ENCODE data around the gene APOM.

Gene APOM

GRCh38 chr6:31660381-31661261, 4.9 kb downstream of the APOM start, which contains the start of gene C6orf47:
C6orf47 (minus strand) TSS chr6:31660778; CDS start chr6:31659947, 831 bp downstream.
- no peak for TF ChIP-seq CREB5 (CRISPR knock-in tag; IDR thresholded peaks at IDR 0.05; ENCODE audit: low read depth)
- no peak for TF ChIP-seq ZFP3 (CRISPR knock-in tag; IDR thresholded peaks at IDR 0.05)
- no peak for TF ChIP-seq TOX (CRISPR knock-in tag; IDR thresholded peaks at IDR 0.05; ENCODE audit: borderline replicate concordance)
- no peak for TF ChIP-seq PPARA (CRISPR knock-in tag; IDR thresholded peaks at IDR 0.05; ENCODE audit: borderline replicate concordance)
- TF ChIP-seq PATZ1 (CRISPR knock-in tag; IDR thresholded peaks at IDR 0.05; ENCODE audit: borderline replicate concordance), result no peak
- no peak for TF ChIP-seq ZC3H10 (CRISPR knock-in tag; IDR thresholded peaks at IDR 0.05)
- TF ChIP-seq BACH2 (CRISPR knock-in tag; IDR thresholded peaks at IDR 0.05; ENCODE audit: borderline replicate concordance), result no peak
- TF ChIP-seq GLIS3 (CRISPR knock-in tag; IDR thresholded peaks at IDR 0.05), result no peak
- no peak for TF ChIP-seq OSR1 (CRISPR knock-in tag; IDR thresholded peaks at IDR 0.05)
- no peak for TF ChIP-seq ISL1 (CRISPR knock-in tag; IDR thresholded peaks at IDR 0.05)
- ATAC-seq, result peak; percentile 84

GRCh38 chr6:31661262-31662123, 5.8 kb downstream of the APOM start:
- ATAC-seq, result no peak
- no peak for TF ChIP-seq ZFP3 (CRISPR knock-in tag; IDR thresholded peaks at IDR 0.05)
- no peak for TF ChIP-seq CSRNP3 (CRISPR knock-in tag; IDR thresholded peaks at IDR 0.05)
- no peak for TF ChIP-seq TSHZ2 (CRISPR knock-in tag; IDR thresholded peaks at IDR 0.05)
- TF ChIP-seq GLIS3 (CRISPR knock-in tag; IDR thresholded peaks at IDR 0.05), result no peak
- no peak for TF ChIP-seq ZFP30 (CRISPR knock-in tag; IDR thresholded peaks at IDR 0.05)
- no peak for TF ChIP-seq SNAI2 (CRISPR knock-in tag; IDR thresholded peaks at IDR 0.05)
- TF ChIP-seq PATZ1 (CRISPR knock-in tag; IDR thresholded peaks at IDR 0.05; ENCODE audit: borderline replicate concordance), result no peak
- TF ChIP-seq CREB5 (CRISPR knock-in tag; IDR thresholded peaks at IDR 0.05; ENCODE audit: low read depth), result no peak

Measured in SK-N-SH treated with all-trans-retinoic acid at 6 μM for 48 hours (cell line).